ENCODE results near the gene CHL1.

- no peak for TF ChIP-seq CTCF (IDR thresholded peaks at IDR 0.05)
- no peak for TF ChIP-seq EZH2phosphoT487 (IDR thresholded peaks at IDR 0.05)
- TF ChIP-seq EZH2 (IDR thresholded peaks at IDR 0.05) = no peak
These were observed 64.3 kb downstream of the CHL1 start for GRCh38 chr3:260898-261297.
